CD4-positive, CD25-positive, alpha-beta regulatory T cell (primary cell): ENCODE measurements around the gene DVL2. TPM values are rescaled to one million over a fixed set of nuclear protein-coding genes. Genes with fewer than 3 reads are reported as not detected.

Experiments used
- ATAC-seq, 2 donors: fragments of 150-1000 bp; cut with Tn5 transposase; one replicate each; pipeline ENCODE4 v1.10.0; 2021; ENCODE audit warnings: low read depth in 2 of 2, moderate number of reproducible peaks in 2 of 2, moderate library complexity in 1 of 2
- DNase-seq, 3 donors: peaks; one replicate each; pipeline versions ENCODE4 v3.0.0 to v3.0.0-alpha.2; 2012 to 2022; ENCODE audit warnings: mixed read lengths in 1 of 3
- H3K27ac ChIP-seq: one replicate; pipeline ENCODE4 v1.7.0; 2013; ENCODE audit warnings: mild to moderate bottlenecking, low read length; ENCODE audit not compliant: insufficient read depth, poor library complexity, severe bottlenecking
- H3K27me3 ChIP-seq: one replicate; pipeline ENCODE4 v1.7.0; 2013; ENCODE audit warnings: low read length; ENCODE audit not compliant: control insufficient read depth, insufficient read depth
- H3K36me3 ChIP-seq: one replicate; pipeline ENCODE4 v1.7.0; 2013; ENCODE audit warnings: mild to moderate bottlenecking, low read length, moderate library complexity; ENCODE audit not compliant: control insufficient read depth, insufficient read depth
- H3K4me1 ChIP-seq: 2 replicates; pipeline ENCODE4 v1.7.0; 2013; ENCODE audit warnings: mild to moderate bottlenecking, low read length; ENCODE audit not compliant: insufficient read depth, control insufficient read depth, poor library complexity, severe bottlenecking
- H3K4me3 ChIP-seq: one replicate; pipeline ENCODE4 v1.7.0; 2013; ENCODE audit warnings: low read depth, mild to moderate bottlenecking, low read length, moderate library complexity
- H3K9me3 ChIP-seq, 2 experiments: 1 replicate in 1 of 2; 2 replicates in 1 of 2; pipeline ENCODE4 v1.7.0; 2013; ENCODE audit warnings: low read length in 2 of 2, mild to moderate bottlenecking in 1 of 2, moderate library complexity in 1 of 2; ENCODE audit not compliant: control insufficient read depth in 2 of 2
- H3K27ac Mint-ChIP-seq, 3 donors: one replicate each; pipeline ENCODE4 v1.8.0; 2020 to 2022; ENCODE audit warnings: mild to moderate bottlenecking in 3 of 3, mixed read lengths in 3 of 3, moderate library complexity in 2 of 3
- H3K27me3 Mint-ChIP-seq: one replicate; pipeline ENCODE4 v1.8.0; 2022; ENCODE audit warnings: mild to moderate bottlenecking, mixed read lengths
- H3K36me3 Mint-ChIP-seq: one replicate; pipeline ENCODE4 v1.8.0; 2020; ENCODE audit warnings: mixed read lengths
- H3K4me1 Mint-ChIP-seq, 4 donors: one replicate each; pipeline ENCODE4 v1.8.0; 2020 to 2022; ENCODE audit warnings: mixed read lengths in 4 of 4, mild to moderate bottlenecking in 1 of 4
- H3K4me3 Mint-ChIP-seq, 4 donors: one replicate each; pipeline ENCODE4 v1.8.0; 2020 to 2022; ENCODE audit warnings: mild to moderate bottlenecking in 4 of 4, mixed read lengths in 4 of 4, moderate library complexity in 3 of 4
- H3K9me3 Mint-ChIP-seq, 7 donors: one replicate each; pipeline ENCODE4 v1.8.0; 2020 to 2022; ENCODE audit warnings: mixed read lengths in 7 of 7, mild to moderate bottlenecking in 3 of 7, moderate library complexity in 2 of 7
- polyA plus RNA-seq, 4 donors: library from polyadenylated mRNA; unstranded; fragments of 300-500 nt; fragmentation: Illumina TruSeq; gene quantifications; one replicate each; pipeline ENCODE4 v1.2.3, GENCODE V29; 2021
- total RNA-seq: library from RNA; stranded (reverse); gene quantifications from one replicate; pipeline ENCODE4 v1.2.3, GENCODE V29; 2022

DVL2 gene
- total and polyA plus RNA-seq, 5 donors from 2014 or later = 10.5 to 35.8 (median 15.8) TPM

GRCh38 chr17:7279448-7279847 lies 45.1 kb upstream of the DVL2 start:
- no peaks in the 10 kb centered on the region for H3K36me3 Mint-ChIP-seq
- peak overlapping the region in 1 of 4 donors; percentile 86 for H3K4me3 Mint-ChIP-seq
- H3K27me3 Mint-ChIP-seq = peaks cover 50% of the 10 kb centered on the region
- Histone ChIP-seq H3K4me3 (no peak overlapping the region), H3K27ac (no peak overlapping the region), H3K4me1 (peaks cover 21% of the 10 kb centered on the region), H3K36me3 (no peaks in the 10 kb centered on the region), H3K27me3 (no peaks in the 10 kb centered on the region), H3K9me3 (no peaks in the 10 kb centered on the region)
- H3K9me3 Mint-ChIP-seq = no peaks in the 10 kb centered on the region
- no peak overlapping the region for H3K27ac Mint-ChIP-seq
- ATAC-seq (no peak), DNase-seq (no peak)
- peaks cover 0 to 31% (median 12%) of the 10 kb centered on the region in 4 donors for H3K4me1 Mint-ChIP-seq

GRCh38 chr17:7266784-7267183 lies 32.5 kb upstream of the DVL2 start:
- ATAC-seq (no peak), DNase-seq (no peak)
- Histone ChIP-seq H3K27me3 (peaks cover 6% of the 10 kb centered on the region), H3K27ac (no peak overlapping the region), H3K9me3 (no peaks in the 10 kb centered on the region), H3K36me3 (no peaks in the 10 kb centered on the region), H3K4me3 (no peak overlapping the region), H3K4me1 (peaks cover 19% of the 10 kb centered on the region)
- Mint-ChIP-seq H3K27me3 (peaks cover 41% of the 10 kb centered on the region), H3K27ac (peak overlapping the region in 2 of 3 donors; percentile 20 to 78), H3K36me3 (no peaks in the 10 kb centered on the region), H3K4me1 (peaks cover 5 to 24% (median 12%) of the 10 kb centered on the region in 4 donors), H3K9me3 (peaks cover 0 to 2% (median 0%) of the 10 kb centered on the region in 7 donors), H3K4me3 (peak overlapping the region in 1 of 4 donors; percentile 67)

GRCh38 chr17:7263801-7264078 lies 29.4 kb upstream of the DVL2 start:
- H3K27ac ChIP-seq = no peak overlapping the region
- peaks cover 0 to 2% (median 0%) of the 10 kb centered on the region in 7 donors for H3K9me3 Mint-ChIP-seq
- no peaks in the 10 kb centered on the region for H3K36me3 Mint-ChIP-seq
- H3K36me3 ChIP-seq = peaks cover 5% of the 10 kb centered on the region
- H3K4me1 ChIP-seq = peaks cover 34% of the 10 kb centered on the region
- peaks cover 5 to 32% (median 13%) of the 10 kb centered on the region in 4 donors for H3K4me1 Mint-ChIP-seq
- no peaks in the 10 kb centered on the region for H3K9me3 ChIP-seq
- peaks cover 6% of the 10 kb centered on the region for H3K27me3 ChIP-seq
- peak overlapping the region; percentile 27 to 90 (median 66) for H3K4me3 Mint-ChIP-seq
- H3K4me3 ChIP-seq = no peak overlapping the region
- DNase-seq = no peak
- H3K27ac Mint-ChIP-seq = no peak overlapping the region
- peaks cover 33% of the 10 kb centered on the region for H3K27me3 Mint-ChIP-seq
- ATAC-seq = no peak

GRCh38 chr17:7262935-7263800 lies 28.9 kb upstream of the DVL2 start:
- Mint-ChIP-seq H3K36me3 (no peaks in the 10 kb centered on the region), H3K27ac (peak overlapping the region in 2 of 3 donors; percentile 26 to 42), H3K4me3 (peak overlapping the region; percentile 58 to 90 (median 72)), H3K9me3 (peaks cover 0 to 2% (median 0%) of the 10 kb centered on the region in 7 donors), H3K27me3 (peaks cover 33% of the 10 kb centered on the region), H3K4me1 (peaks cover 5 to 32% (median 13%) of the 10 kb centered on the region in 4 donors)
- H3K9me3 ChIP-seq = no peaks in the 10 kb centered on the region
- H3K27ac ChIP-seq = no peak overlapping the region
- no peak overlapping the region for H3K4me3 ChIP-seq
- no peak for DNase-seq
- H3K4me1 ChIP-seq = peaks cover 34% of the 10 kb centered on the region
- ATAC-seq = peak in 1 of 2 donors; percentile 26
- H3K36me3 ChIP-seq = peaks cover 6% of the 10 kb centered on the region
- H3K27me3 ChIP-seq = peaks cover 6% of the 10 kb centered on the region

- H3K9me3 Mint-ChIP-seq = peaks cover 0 to 2% (median 0%) of the 10 kb centered on the region in 7 donors
- DNase-seq (no peak), ATAC-seq (no peak)
Measured at GRCh38 chr17:7262192-7262934, 28.0 kb upstream of the DVL2 start, which contains the start of gene CLDN7. Gene CLDN7 (minus strand): TSS chr17:7262478. CDS start chr17:7262043, 435 bp downstream.

GRCh38 chr17:7261379-7262191 lies 27.3 kb upstream of the DVL2 start:
- Histone ChIP-seq H3K4me3 (no peak overlapping the region), H3K27ac (peak overlapping the region; percentile 5), H3K9me3 (no peaks in the 10 kb centered on the region), H3K4me1 (peaks cover 34% of the 10 kb centered on the region), H3K27me3 (peaks cover 6% of the 10 kb centered on the region), H3K36me3 (peaks cover 13% of the 10 kb centered on the region)
- Mint-ChIP-seq H3K4me3 (peak overlapping the region; percentile 69 to 81 (median 74)), H3K4me1 (peaks cover 5 to 31% (median 13%) of the 10 kb centered on the region in 4 donors), H3K9me3 (no peaks in the 10 kb centered on the region), H3K27ac (no peak overlapping the region), H3K36me3 (peaks cover 3% of the 10 kb centered on the region), H3K27me3 (peaks cover 30% of the 10 kb centered on the region)
- ATAC-seq = peak; percentile 52 to 66
- DNase-seq = peak in 2 of 3 donors; percentile 33 to 52

More at GRCh38 chr17:7262192-7262934, 28.0 kb upstream of the DVL2 start, which contains the start of gene CLDN7:
- Mint-ChIP-seq H3K36me3 (no peaks in the 10 kb centered on the region), H3K4me1 (peaks cover 5 to 32% (median 13%) of the 10 kb centered on the region in 4 donors), H3K4me3 (peak within 1 kb of the TSS; percentile 69 to 90 (median 74)), H3K27ac (peak within 1 kb of the TSS in 2 of 3 donors; percentile 26 to 42), H3K27me3 (peaks cover 33% of the 10 kb centered on the region)
- peaks cover 6% of the 10 kb centered on the region for H3K27me3 ChIP-seq
- H3K4me3 ChIP-seq = no peak within 1 kb of the TSS
- peaks cover 7% of the 10 kb centered on the region for H3K36me3 ChIP-seq
- H3K4me1 ChIP-seq = peaks cover 34% of the 10 kb centered on the region
- no peak within 1 kb of the TSS for H3K27ac ChIP-seq
- H3K9me3 ChIP-seq = no peaks in the 10 kb centered on the region
